Fibroblast of lung (primary cell): ENCODE data around the gene ASPN. TPM values are rescaled to one million over a fixed set of nuclear protein-coding genes. Genes with fewer than 3 reads are reported as not detected.
A peak's percentile ranks its signal among the peaks of the same experiment; 100 is the strongest.

Experiments used
- DNase-seq, 2 donors: peaks; one replicate each; pipeline versions ENCODE4 v3.0.0 to v3.0.0-alpha.2; 2010; ENCODE audit warnings: low read depth in 2 of 2
- H2AFZ ChIP-seq: 2 replicates; pipeline ENCODE4 v1.5.1; 2012; ENCODE audit warnings: low read length, control low read depth, inconsistent platforms
- H3K27ac ChIP-seq: 2 replicates; pipeline ENCODE4 v1.5.1; 2011; ENCODE audit warnings: low read length, control low read depth; ENCODE audit not compliant: insufficient read depth
- H3K27me3 ChIP-seq: 2 replicates; pipeline ENCODE4 v1.5.1; 2011; ENCODE audit warnings: mild to moderate bottlenecking, low read length; ENCODE audit not compliant: control insufficient read depth, insufficient read depth
- H3K36me3 ChIP-seq: 2 replicates; pipeline ENCODE4 v1.5.1; 2011; ENCODE audit warnings: low read length; ENCODE audit not compliant: control insufficient read depth, insufficient read depth
- H3K4me1 ChIP-seq: 2 replicates; pipeline ENCODE4 v1.5.1; 2011; ENCODE audit warnings: low read length; ENCODE audit not compliant: control insufficient read depth, insufficient read depth; ENCODE audit errors: extremely low read depth
- H3K4me2 ChIP-seq: 2 replicates; pipeline ENCODE4 v1.5.1; 2011; ENCODE audit warnings: low read length, control low read depth; ENCODE audit not compliant: insufficient read depth; ENCODE audit errors: extremely low read depth
- H3K4me3 ChIP-seq, 4 experiments: fragments of 200-600 bp in 1 of 4; sonication (generic) in 1 of 4; replicated peaks in 1 of 4; 2 replicates each; pipeline ENCODE4 v1.5.1; 2011 to 2016; ENCODE audit warnings: low read length in 4 of 4, low read depth in 3 of 4, mild to moderate bottlenecking in 3 of 4, control low read depth in 2 of 4, inconsistent platforms in 1 of 4, mixed read lengths in 1 of 4; ENCODE audit not compliant: insufficient read depth in 1 of 4; ENCODE audit errors: control extremely low read depth in 1 of 4
- H3K79me2 ChIP-seq: 2 replicates; pipeline ENCODE4 v1.5.1; 2012; ENCODE audit warnings: mild to moderate bottlenecking, low read length, inconsistent platforms; ENCODE audit not compliant: control insufficient read depth, insufficient read depth
- H3K9ac ChIP-seq: 2 replicates; pipeline ENCODE4 v1.5.1; 2011; ENCODE audit warnings: mild to moderate bottlenecking, low read length, control low read depth; ENCODE audit not compliant: insufficient read depth
- H3K9me3 ChIP-seq: 2 replicates; pipeline ENCODE4 v1.5.1; 2012; ENCODE audit warnings: low read depth, low read length; ENCODE audit not compliant: control insufficient read depth, insufficient read depth
- H4K20me1 ChIP-seq: 2 replicates; pipeline ENCODE4 v1.5.1; 2011; ENCODE audit warnings: low read length; ENCODE audit not compliant: control insufficient read depth, insufficient read depth; ENCODE audit errors: extremely low read depth
- CTCF ChIP-seq, 2 donors: IDR thresholded peaks in 1 of 2; conservative IDR thresholded peaks in 1 of 2; 1 replicate in 1 of 2; 2 replicates in 1 of 2; pipeline ENCODE4 v1.5.1; 2011 to 2012; ENCODE audit warnings: low read length in 2 of 2, control low read depth in 1 of 2, inconsistent platforms in 1 of 2, low read depth in 1 of 2, mild to moderate bottlenecking in 1 of 2
- EZH2 ChIP-seq: IDR thresholded peaks from 2 replicates; pipeline ENCODE4 v1.5.1; 2012; ENCODE audit warnings: low read length, control low read depth, mild to moderate bottlenecking; ENCODE audit errors: missing control alignments
- polyA plus RNA-seq, 2 donors: library from polyadenylated mRNA; depleted of rRNA in 1 of 2; stranded (reverse) in 1 of 2; unstranded in 1 of 2; fragments of >200 nt; gene quantifications; 2 replicates each; pipeline ENCODE4 v1.2.1, GENCODE V29; 2011 to 2012; ENCODE audit warnings: missing spikeins in 1 of 2
- total RNA-seq: library from RNA; depleted of rRNA; stranded (reverse); fragments of >200 nt; gene quantifications from 2 replicates; pipeline ENCODE4 v1.2.1, GENCODE V29; 2014

ASPN gene
- total and polyA plus RNA-seq, 2 donors (not counting 1 experiment from before 2014, with no cell fraction given) = 5.5 to 10.4 TPM

GRCh38 chr9:92525306-92525705 lies 43.0 kb upstream of the ASPN start:
- no peak overlapping the region for H3K4me3 ChIP-seq
- TF ChIP-seq EZH2 (no peak), CTCF (conservative IDR thresholded peaks at IDR 0.05 in 1 of 2, IDR thresholded peaks at IDR 0.05 in 1 of 2; ENCODE audit: low read depth in 1 of 2, low read length in 2 of 2) (no peak)
- H3K79me2 ChIP-seq = no peaks in the 10 kb centered on the region
- H2AFZ ChIP-seq = no peak overlapping the region
- H3K27me3 ChIP-seq = no peaks in the 10 kb centered on the region
- H3K4me1 ChIP-seq = no peaks in the 10 kb centered on the region
- H3K36me3 ChIP-seq = no peaks in the 10 kb centered on the region
- no peaks in the 10 kb centered on the region for H4K20me1 ChIP-seq
- peak; percentile 64 to 78 for DNase-seq
- no peak overlapping the region for H3K9ac ChIP-seq
- H3K9me3 ChIP-seq = no peaks in the 10 kb centered on the region
- H3K4me2 ChIP-seq = no peak overlapping the region
- H3K27ac ChIP-seq = no peak overlapping the region

- no peak for DNase-seq
- TF ChIP-seq EZH2 (no peak), CTCF (conservative IDR thresholded peaks at IDR 0.05 in 1 of 2, IDR thresholded peaks at IDR 0.05 in 1 of 2; ENCODE audit: low read depth in 1 of 2, low read length in 2 of 2) (no peak)
- H3K27ac ChIP-seq = no peak overlapping the region
- H3K27me3 ChIP-seq = no peaks in the 10 kb centered on the region
- no peaks in the 10 kb centered on the region for H3K4me1 ChIP-seq
- H3K9ac ChIP-seq = no peak overlapping the region
- H3K4me2 ChIP-seq = no peak overlapping the region
- H3K4me3 ChIP-seq = no peak overlapping the region
- H2AFZ ChIP-seq = no peak overlapping the region
- no peaks in the 10 kb centered on the region for H4K20me1 ChIP-seq
- no peaks in the 10 kb centered on the region for H3K79me2 ChIP-seq
- H3K36me3 ChIP-seq = no peaks in the 10 kb centered on the region
- H3K9me3 ChIP-seq = no peaks in the 10 kb centered on the region
Measured at GRCh38 chr9:92524881-92525280, 42.6 kb upstream of the ASPN start.

GRCh38 chr9:92522983-92523970 lies 41.0 kb upstream of the ASPN start:
- Histone ChIP-seq H3K9me3 (no peaks in the 10 kb centered on the region), H3K27me3 (no peaks in the 10 kb centered on the region), H4K20me1 (no peaks in the 10 kb centered on the region), H3K9ac (no peak overlapping the region), H3K36me3 (no peaks in the 10 kb centered on the region), H3K4me1 (no peaks in the 10 kb centered on the region), H2AFZ (no peak overlapping the region), H3K4me3 (no peak overlapping the region), H3K4me2 (no peak overlapping the region), H3K27ac (no peak overlapping the region), H3K79me2 (no peaks in the 10 kb centered on the region)
- no peak for TF ChIP-seq EZH2
- no peak for TF ChIP-seq CTCF (conservative IDR thresholded peaks at IDR 0.05 in 1 of 2, IDR thresholded peaks at IDR 0.05 in 1 of 2; ENCODE audit: low read depth in 1 of 2, low read length in 2 of 2)
- no peak for DNase-seq
